ENCODE measurements around the gene SIRT5. TPM values are rescaled to one million over a fixed set of nuclear protein-coding genes. Genes with fewer than 3 reads are reported as not detected.

The SIRT5 gene
- 10 to 100 TPM; 13.3 to 13.7 TPM for total RNA-seq

- H3K27ac ChIP-seq = peak within 1 kb of the TSS; percentile 99
- peak; percentile 94 for DNase-seq
- peak within 1 kb of the TSS; percentile 89 for H3K4me3 ChIP-seq
- no peaks in the 10 kb centered on the region for H3K36me3 ChIP-seq
- no peaks in the 10 kb centered on the region for H3K27me3 ChIP-seq
- H3K9me3 ChIP-seq = no peaks in the 10 kb centered on the region
- TF ChIP-seq CTCF (IDR thresholded peaks at IDR 0.05) = no peak
- intact Hi-C loops (cut with DNase I) = loop anchor here (2.0 kb wide), 1 partner anchor 238 kb away; no protein-coding TSS in a partner anchor
- H3K4me1 ChIP-seq = no peaks in the 10 kb centered on the region
- peak within 1 kb of the TSS; percentile 80 to 93 for H3K9ac ChIP-seq (ENCODE audit: low read depth in 2 of 2, low read length in 2 of 2)
Measured at GRCh38 chr6:13574571-13575376, at the start of gene SIRT5. Gene SIRT5, plus strand, starts transcription at chr6:13574601. Its CDS starts 9,510 bp downstream, at chr6:13584111.

GRCh38 chr6:13524801-13525508 lies 49.4 kb upstream of the SIRT5 start:
- no peaks in the 10 kb centered on the region for H3K4me1 ChIP-seq
- H3K9me3 ChIP-seq = no peaks in the 10 kb centered on the region
- no peaks in the 10 kb centered on the region for H3K36me3 ChIP-seq
- no peak for TF ChIP-seq CTCF (IDR thresholded peaks at IDR 0.05)
- H3K4me3 ChIP-seq = no peak overlapping the region
- H3K27me3 ChIP-seq = no peaks in the 10 kb centered on the region
- DNase-seq = peak; percentile 44
- H3K27ac ChIP-seq = no peak overlapping the region
- H3K9ac ChIP-seq (ENCODE audit: low read depth in 2 of 2, low read length in 2 of 2) = peak overlapping the region in 1 of 2 donors; percentile 15
- intact Hi-C loops (cut with DNase I) = no loop called here

GRCh38 chr6:13526357-13526726 lies 48.1 kb upstream of the SIRT5 start:
- Histone ChIP-seq H3K36me3 (no peaks in the 10 kb centered on the region), H3K27ac (peak overlapping the region; percentile 22), H3K9ac (ENCODE audit: low read depth in 2 of 2, low read length in 2 of 2) (no peak overlapping the region), H3K9me3 (no peaks in the 10 kb centered on the region), H3K27me3 (no peaks in the 10 kb centered on the region), H3K4me1 (no peaks in the 10 kb centered on the region), H3K4me3 (no peak overlapping the region)
- DNase-seq = no peak
- intact Hi-C loops (cut with DNase I) = no loop called here
- no peak for TF ChIP-seq CTCF (IDR thresholded peaks at IDR 0.05)

- Histone ChIP-seq H3K9me3 (no peaks in the 10 kb centered on the region), H3K36me3 (no peaks in the 10 kb centered on the region), H3K27me3 (no peaks in the 10 kb centered on the region), H3K4me1 (no peaks in the 10 kb centered on the region), H3K27ac (peak overlapping the region; percentile 32), H3K4me3 (no peak overlapping the region), H3K9ac (ENCODE audit: low read depth in 2 of 2, low read length in 2 of 2) (peak overlapping the region in 1 of 2 donors; percentile 48)
- no peak for TF ChIP-seq CTCF (IDR thresholded peaks at IDR 0.05)
- intact Hi-C loops (cut with DNase I) = no loop called here
- peak; percentile 48 for DNase-seq
Measured at GRCh38 chr6:13526727-13527670, 47.4 kb upstream of the SIRT5 start.

- no peak overlapping the region for H3K27ac ChIP-seq
- H3K27me3 ChIP-seq = no peaks in the 10 kb centered on the region
- intact Hi-C loops (cut with DNase I) = no loop called here
- TF ChIP-seq CTCF (IDR thresholded peaks at IDR 0.05) = no peak
- DNase-seq = no peak
- no peaks in the 10 kb centered on the region for H3K9me3 ChIP-seq
- H3K4me3 ChIP-seq = no peak overlapping the region
- H3K9ac ChIP-seq (ENCODE audit: low read depth in 2 of 2, low read length in 2 of 2) = no peak overlapping the region
- no peaks in the 10 kb centered on the region for H3K36me3 ChIP-seq
- H3K4me1 ChIP-seq = no peaks in the 10 kb centered on the region
Measured at GRCh38 chr6:13527671-13528056, 46.7 kb upstream of the SIRT5 start.
